Anterior cingulate cortex (tissue), 58 donors: ENCODE measurements around the gene AFTPH.

Experiments used
- DNase-seq, 58 donors: peaks; one replicate each; lab custom pipeline; 2025; lab: John Stamatoyannopoulos, UW

Gene AFTPH

DNA sequence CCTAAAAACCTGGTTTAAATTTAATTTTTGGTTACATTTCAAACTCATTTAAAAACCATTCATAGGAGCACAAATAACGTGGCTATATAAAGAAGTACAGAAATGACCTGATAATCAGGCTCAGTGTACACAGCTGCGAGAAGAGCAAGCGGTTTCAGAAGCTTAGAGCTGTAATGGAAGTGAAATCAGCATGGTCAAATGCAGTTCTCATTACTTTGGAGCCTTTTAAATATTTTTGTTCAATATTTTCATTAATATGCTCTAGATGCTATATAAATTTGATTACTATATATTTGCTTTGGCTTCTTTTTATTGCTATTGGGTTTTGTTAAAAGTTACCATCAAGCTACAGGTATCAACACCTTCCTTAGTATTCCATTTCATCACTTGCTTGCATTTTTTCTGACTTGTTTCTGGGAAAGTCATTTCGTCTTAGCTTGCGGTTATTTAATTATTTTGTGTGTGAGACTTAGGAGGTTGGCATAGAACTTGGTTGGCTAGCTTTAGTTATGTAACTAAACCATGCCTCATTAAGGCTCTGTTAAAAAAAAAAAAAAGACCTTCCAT, 58.7 kb downstream of the AFTPH start:
- no peak for DNase-seq

GRCh38 chr2:64586054-64586453, 61.9 kb downstream of the AFTPH start:
- no peak for DNase-seq

- DNase-seq = peak in 2 of 58 donors; percentile 4 to 9
These were observed 62.9 kb downstream of the AFTPH start for GRCh38 chr2:64586883-64587481.

DNA sequence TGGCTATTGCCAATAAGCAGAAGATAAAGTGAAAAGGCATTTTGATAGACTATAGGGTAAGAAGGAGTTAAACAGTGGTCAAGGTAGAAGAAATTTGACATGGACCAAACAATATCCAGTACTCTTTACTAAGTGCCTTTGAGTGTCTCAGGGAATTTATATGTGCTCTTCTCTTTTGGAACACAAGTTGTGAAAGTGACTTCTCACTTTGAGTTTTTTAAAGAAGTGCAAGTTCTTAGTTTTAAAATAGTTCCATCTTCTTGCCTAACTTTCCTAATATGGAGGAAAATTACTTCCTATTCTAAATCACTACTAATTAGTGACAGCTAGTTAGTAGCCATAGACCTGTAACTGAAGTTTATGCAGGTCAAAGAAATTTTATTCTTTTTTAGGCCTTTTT, 63.4 kb downstream of the AFTPH start:
- DNase-seq = no peak

DNA sequence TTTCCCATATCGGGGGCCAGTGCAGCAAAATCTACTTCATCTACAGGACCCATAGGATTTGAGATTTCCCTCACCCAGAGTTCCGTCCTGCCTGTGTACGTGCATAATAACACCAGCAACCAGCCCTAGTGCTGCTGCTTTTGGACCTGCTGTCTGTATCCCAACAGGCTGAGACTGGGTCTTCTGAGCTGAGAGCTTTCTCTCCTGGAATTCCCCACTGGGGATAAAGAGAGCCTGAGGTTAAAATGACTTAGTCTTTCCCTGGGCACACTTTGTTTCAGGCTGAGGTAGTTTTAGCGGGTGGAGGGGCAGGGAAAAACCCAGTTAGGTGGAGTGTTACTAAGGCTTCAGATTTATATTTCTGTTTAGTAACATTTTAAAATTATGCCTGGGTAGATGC, 67.1 kb downstream of the AFTPH start:
- DNase-seq = no peak

- peak in 1 of 58 donors; percentile 49 for DNase-seq
These were observed 69.0 kb downstream of the AFTPH start for GRCh38 chr2:64593035-64593655.

DNA sequence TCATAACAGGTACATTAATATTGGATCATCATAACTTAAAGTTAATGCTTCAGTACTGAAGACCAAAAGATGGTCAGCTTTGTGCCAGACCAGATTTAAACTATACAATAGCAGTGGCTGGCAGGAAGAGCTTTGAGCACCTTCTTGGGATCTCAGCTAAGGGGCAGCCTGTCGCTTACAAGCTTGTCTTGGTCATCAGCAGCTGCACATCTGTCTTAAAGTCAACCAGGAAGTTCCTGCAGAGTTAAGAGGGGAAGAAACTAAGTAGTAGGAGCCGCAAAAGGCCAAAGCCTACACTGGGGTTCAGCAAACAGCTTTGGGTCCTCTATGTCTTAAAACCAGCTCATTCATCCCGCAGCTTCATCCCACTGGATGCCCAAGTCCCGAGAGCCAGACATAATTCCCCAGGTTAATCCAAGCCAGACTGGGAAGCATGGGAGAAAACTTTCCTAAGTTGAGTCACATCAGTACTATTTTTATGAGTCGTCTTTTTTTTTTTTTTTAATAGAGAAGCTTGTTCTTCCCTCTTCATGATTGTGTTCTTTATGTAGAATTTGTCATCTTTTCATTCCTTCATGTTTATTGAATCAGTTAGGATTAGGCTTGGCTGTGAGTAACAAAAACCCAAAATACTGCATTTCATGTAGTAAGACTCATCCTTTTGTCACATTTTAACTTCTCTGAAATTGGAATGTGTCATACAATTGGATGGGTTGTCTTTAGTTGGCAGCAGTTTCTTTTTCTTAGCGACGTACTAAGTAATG, 70.3 kb downstream of the AFTPH start:
- DNase-seq = no peak

GRCh38 chr2:64595397-64596176, 71.5 kb downstream of the AFTPH start:
- no peak for DNase-seq

DNA sequence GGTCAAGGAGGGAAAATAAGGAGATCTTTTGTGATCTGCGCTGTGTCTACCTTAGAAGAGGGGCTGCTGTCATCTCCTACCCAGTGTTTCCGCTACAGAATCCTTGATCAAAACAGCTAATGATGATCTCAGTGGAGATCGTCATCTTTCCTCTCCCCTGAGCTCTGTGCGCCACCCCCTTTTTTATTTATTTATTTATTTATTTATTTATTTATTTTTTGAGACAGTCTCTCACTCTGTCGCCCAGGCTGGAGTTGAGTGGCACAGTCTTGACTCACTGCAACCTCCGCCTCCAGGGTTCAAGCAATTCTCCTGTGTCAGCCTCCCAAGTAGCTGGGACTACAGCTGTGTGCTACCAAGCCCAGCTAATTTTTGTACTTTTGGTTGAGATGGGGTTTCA, 74.1 kb downstream of the AFTPH start:
- no peak for DNase-seq

DNA sequence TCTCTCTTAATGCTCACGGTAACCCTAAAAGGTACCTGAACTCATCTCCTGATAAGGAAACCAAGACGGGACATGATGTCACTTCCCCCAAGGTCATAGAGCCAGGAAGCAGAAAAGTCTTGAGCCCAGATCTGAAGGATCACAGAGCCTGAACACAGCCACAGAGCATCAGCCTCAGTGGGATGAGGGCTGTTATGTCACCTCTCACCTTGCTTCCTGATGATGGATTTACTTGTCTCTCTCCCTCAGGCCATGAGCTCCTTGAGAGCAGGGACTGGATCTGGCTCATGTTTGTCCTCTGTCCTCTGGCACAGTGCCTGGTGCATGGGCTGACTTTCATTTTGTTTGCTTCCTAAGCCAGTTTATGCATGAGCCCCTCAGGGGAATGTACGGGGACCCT, 75.3 kb downstream of the AFTPH start:
- no peak for DNase-seq

- DNase-seq = no peak
These were observed 77.1 kb downstream of the AFTPH start for GRCh38 chr2:64601034-64601754.

- DNase-seq = no peak
These were observed 77.8 kb downstream of the AFTPH start for GRCh38 chr2:64601785-64602391.

DNA sequence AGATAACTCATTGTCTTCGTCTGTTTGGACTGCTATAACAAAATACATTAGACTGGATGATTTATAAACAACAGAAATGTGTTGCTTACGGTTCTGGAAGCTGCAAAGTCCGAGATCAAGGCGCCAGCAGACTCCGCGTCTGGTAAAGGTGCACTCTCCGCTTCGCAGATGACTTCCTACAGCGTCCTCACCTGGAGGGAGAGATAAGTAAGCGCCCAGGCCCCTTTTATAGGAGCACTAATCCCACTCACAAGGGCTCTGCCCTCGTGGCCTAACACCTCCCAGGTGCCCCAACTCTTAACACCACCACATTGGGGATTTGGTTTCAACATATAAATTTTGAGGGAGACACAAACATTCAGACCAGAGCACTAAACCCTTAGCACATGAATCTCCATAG, 78.3 kb downstream of the AFTPH start:
- no peak for DNase-seq

DNA sequence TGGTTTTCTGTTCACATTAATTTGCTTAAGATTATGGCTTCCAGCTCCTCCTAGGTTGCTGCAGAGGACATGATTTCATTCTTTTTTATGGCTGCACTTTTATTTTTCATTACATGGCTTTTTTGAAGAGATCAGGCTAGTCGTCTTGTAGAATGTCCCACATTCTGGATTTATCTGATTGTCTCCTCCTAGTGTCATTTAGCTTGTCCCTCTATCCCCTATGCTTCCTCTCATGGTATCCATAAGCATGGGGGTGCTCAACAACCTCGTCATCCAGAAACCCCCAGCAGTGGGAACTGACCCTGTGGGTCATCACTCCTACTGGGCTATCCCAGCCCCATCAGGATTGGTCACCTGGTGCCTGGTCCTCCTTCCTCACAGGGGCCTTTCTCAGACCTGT, 80.0 kb downstream of the AFTPH start:
- no peak for DNase-seq

GRCh38 chr2:64605026-64605471, 80.9 kb downstream of the AFTPH start:
- DNase-seq = peak in 7 of 58 donors; percentile 5 to 47 (median 12)

DNA sequence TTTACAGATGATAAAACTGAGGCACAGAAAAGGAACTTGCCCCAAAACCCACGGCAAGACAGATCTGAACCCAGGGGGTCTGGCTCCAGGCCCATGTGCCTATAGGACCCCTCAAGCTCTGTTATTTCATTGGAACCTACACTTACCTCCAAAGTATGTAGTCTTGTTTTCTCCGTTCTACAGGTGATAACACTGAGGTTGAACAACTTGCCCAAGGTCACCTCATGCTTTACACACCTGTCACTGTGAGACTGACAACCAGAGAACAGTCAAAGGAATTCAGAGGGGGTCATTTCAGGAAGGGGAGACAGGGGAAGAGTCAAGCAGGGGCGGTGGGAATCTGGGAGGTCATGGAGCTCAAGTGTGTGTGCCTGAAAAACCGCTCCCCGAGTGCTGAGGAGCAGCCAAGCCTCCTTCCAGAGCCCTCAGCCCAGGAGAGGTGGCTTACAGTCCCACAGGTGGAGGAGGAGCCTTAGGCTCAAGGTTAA, 81.9 kb downstream of the AFTPH start:
- DNase-seq = no peak

- peak in 39 of 58 donors; percentile 9 to 68 (median 30) for DNase-seq
These were observed 82.6 kb downstream of the AFTPH start for GRCh38 chr2:64606479-64607363.
